Adrenal gland (tissue), 5 donors: ENCODE results near the gene SFTPB.

Experiments used
- CTCF ChIP-seq, 6 experiments: fragments of 450-650 bp in 4 of 6; fragments of 200-600 bp in 2 of 6; sonication (generic) in 1 of 6; IDR thresholded peaks; 1 replicate in 5 of 6; 2 replicates in 1 of 6; pipeline versions ENCODE4 v1.5.1 to v1.8.0; 2016 to 2021; ENCODE audit warnings: antibody characterized with exemption in 6 of 6, mild to moderate bottlenecking in 2 of 6, moderate library complexity in 1 of 6
- POLR2A ChIP-seq, 2 donors: fragments of 450-650 bp; IDR thresholded peaks; one replicate each; pipeline ENCODE4 v1.6.1; 2017; ENCODE audit warnings: antibody characterized with exemption in 2 of 2, mild to moderate bottlenecking in 2 of 2, moderate library complexity in 1 of 2
- donor health status: DM: no; HTN: no; CAD: no.

DNA sequence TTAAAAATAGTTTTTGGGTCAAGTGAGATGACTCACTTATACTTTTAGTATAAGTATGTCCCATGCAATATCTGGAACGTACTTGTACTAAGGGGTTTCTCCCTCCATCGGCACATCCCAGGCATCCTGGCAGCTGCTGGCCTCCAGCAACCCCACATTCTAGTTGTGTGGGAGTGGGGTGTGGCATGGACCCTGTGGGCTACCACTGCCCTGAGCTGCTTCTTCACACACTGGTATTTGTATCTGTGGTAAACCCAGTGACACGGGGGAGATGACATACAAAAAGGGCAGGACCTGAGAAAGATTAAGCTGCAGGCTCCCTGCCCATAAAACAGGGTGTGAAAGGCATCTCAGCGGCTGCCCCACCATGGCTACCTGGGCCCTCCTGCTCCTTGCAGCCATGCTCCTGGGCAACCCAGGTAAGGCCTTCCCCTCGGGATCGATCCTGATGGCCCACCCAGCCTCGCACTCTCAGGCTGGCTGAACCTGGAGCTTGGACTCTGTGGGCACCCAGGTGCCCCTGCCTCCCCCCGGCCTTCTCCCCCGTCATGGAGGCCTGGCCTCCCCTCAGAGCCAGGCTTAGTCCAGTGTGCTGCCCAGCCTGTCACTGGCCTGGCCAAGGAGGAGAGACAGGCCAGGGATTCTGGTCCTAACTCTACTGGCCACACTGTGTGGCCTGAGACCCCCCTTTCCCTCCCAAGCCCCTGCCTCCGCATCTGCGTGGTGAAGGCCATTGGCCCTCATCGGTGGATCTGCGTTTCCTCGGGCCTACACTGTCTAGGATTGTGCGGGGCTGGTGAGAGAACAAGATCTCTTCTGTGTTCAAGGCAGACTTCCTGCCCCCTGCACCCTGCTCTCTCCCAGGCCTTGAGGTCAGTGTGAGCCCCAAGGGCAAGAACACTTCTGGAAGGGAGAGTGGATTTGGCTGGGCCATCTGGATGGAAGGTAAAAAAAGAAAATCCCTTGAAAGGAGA is 26.3 kb upstream of the SFTPB start, which contains the start of gene GNLY:
- TF ChIP-seq POLR2A (IDR thresholded peaks at IDR 0.05) (no peak), CTCF (IDR thresholded peaks at IDR 0.05) (no peak)
